ENCODE results near the gene DCC. TPM values are rescaled to one million over a fixed set of nuclear protein-coding genes. Genes with fewer than 3 reads are reported as not detected.

Gene DCC
- total and polyA plus RNA-seq, 9 donors = under 0.01 to 0.77 (median 0.30) TPM; not detected in 3

DNA sequence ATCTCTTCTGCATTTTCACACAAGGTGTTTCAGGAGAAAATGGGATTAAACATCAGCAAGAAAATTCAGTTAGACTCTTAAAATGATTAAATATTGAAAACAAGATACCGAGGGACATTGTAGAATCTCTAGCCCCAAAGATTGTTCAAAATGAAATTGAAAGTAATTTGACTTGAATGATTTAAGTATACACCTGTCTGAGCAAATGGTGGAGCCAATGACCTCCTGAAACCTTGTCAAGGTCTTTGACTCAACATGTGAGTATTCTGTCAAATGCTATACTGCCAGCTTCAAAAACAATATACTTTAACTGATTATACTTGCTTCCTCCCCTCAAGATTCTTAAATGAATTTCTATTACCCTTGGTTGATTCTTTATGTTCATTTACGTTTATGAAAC is 411.0 kb downstream of the DCC start:
- no peaks in the 10 kb centered on the region for H3K36me3 ChIP-seq
- DNase-seq = no peak
- no peaks in the 10 kb centered on the region for H3K27me3 ChIP-seq
- intact Hi-C loops (cut with DNase I) = no loop called here
- no peaks in the 10 kb centered on the region for H3K4me1 ChIP-seq (ENCODE audit: insufficient read depth)
- TF ChIP-seq EP300 (IDR thresholded peaks at IDR 0.05) (no peak), POLR2A (IDR thresholded peaks at IDR 0.05) (no peak)
- TF ChIP-seq, protein P1, sequence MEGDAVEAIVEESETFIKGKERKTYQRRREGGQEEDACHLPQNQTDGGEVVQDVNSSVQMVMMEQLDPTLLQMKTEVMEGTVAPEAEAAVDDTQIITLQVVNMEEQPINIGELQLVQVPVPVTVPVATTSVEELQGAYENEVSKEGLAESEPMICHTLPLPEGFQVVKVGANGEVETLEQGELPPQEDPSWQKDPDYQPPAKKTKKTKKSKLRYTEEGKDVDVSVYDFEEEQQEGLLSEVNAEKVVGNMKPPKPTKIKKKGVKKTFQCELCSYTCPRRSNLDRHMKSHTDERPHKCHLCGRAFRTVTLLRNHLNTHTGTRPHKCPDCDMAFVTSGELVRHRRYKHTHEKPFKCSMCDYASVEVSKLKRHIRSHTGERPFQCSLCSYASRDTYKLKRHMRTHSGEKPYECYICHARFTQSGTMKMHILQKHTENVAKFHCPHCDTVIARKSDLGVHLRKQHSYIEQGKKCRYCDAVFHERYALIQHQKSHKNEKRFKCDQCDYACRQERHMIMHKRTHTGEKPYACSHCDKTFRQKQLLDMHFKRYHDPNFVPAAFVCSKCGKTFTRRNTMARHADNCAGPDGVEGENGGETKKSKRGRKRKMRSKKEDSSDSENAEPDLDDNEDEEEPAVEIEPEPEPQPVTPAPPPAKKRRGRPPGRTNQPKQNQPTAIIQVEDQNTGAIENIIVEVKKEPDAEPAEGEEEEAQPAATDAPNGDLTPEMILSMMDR (IDR thresholded peaks at IDR 0.05) = no peak
- H3K9me3 ChIP-seq = no peaks in the 10 kb centered on the region
- H3K4me3 ChIP-seq = no peak overlapping the region
- 66 to 74% (median 72%) methylated on average over 2 of the region's 2 CpGs for WGBS, 3 donors
- H3K27ac ChIP-seq = no peak overlapping the region

DNA sequence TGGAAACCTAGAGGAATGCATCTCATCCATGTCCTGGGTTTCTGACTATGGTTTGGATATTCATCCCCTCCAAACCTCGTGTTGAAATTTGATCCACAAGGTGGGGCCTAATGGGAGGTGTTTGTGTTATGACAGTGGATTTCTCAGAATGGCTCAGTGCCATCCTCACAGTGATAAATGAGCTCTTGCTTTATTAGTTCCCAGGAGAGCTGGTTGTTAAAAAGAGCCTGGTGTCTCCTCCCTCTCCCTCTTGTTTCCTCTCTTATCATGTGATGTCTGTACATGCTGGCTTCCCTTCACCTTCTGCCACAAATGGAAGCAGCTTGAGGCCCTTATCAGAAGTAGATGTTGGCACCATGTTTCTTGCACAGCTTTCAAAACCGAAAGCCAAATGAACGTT is 424.3 kb downstream of the DCC start:
- intact Hi-C loops (cut with DNase I) = no loop called here
- 7 to 18% (median 11%) methylated on average over 3 of the region's 3 CpGs for WGBS, 3 donors
- TF ChIP-seq, protein P1 (IDR thresholded peaks at IDR 0.05) = no peak
- no peak for TF ChIP-seq POLR2A (IDR thresholded peaks at IDR 0.05)

DNA sequence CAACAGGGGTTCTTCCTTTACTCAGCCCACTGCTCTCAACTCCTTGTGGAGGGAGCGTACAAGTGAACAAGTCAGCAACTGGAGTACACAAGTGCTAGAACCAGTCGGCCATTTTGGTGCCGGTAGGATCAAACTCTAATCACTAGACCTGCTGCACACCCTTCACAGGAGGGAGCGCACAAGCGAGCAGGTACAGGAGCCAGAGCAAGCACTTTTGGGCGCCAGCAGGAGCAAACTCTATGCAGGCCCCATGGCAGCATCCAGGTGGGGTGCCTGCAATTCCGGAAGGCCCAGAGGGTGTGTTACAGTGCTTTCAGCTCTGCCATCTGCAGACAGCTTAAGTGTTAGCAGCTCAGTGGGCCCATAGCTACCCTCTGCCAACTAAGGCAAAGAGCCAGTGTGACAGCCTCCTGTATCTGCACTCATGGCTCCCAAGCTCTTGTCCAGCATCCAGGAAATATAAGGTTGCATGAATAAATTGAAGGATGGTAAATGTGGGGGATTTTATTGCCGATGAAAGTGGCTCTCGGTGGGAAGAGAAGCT is 426.1 kb downstream of the DCC start:
- H3K4me3 ChIP-seq = no peak overlapping the region
- WGBS, 3 donors = 75 to 85% (median 83%) methylated on average over 9 of the region's 9 CpGs
- no peaks in the 10 kb centered on the region for H3K9me3 ChIP-seq
- no peaks in the 10 kb centered on the region for H3K36me3 ChIP-seq
- intact Hi-C loops (cut with DNase I) = no loop called here
- no peak for DNase-seq
- H3K4me1 ChIP-seq (ENCODE audit: insufficient read depth) = no peaks in the 10 kb centered on the region
- no peak overlapping the region for H3K27ac ChIP-seq
- TF ChIP-seq EP300 (IDR thresholded peaks at IDR 0.05) (no peak), POLR2A (IDR thresholded peaks at IDR 0.05) (no peak)
- TF ChIP-seq, protein P1 (IDR thresholded peaks at IDR 0.05) = no peak
- no peaks in the 10 kb centered on the region for H3K27me3 ChIP-seq

More for the DNA sequence above, 424.3 kb downstream of the DCC start:
- Histone ChIP-seq H3K27ac (no peak overlapping the region), H3K4me1 (ENCODE audit: insufficient read depth) (no peaks in the 10 kb centered on the region), H3K4me3 (no peak overlapping the region), H3K27me3 (no peaks in the 10 kb centered on the region), H3K36me3 (no peaks in the 10 kb centered on the region), H3K9me3 (no peaks in the 10 kb centered on the region)
- DNase-seq = no peak

DNA sequence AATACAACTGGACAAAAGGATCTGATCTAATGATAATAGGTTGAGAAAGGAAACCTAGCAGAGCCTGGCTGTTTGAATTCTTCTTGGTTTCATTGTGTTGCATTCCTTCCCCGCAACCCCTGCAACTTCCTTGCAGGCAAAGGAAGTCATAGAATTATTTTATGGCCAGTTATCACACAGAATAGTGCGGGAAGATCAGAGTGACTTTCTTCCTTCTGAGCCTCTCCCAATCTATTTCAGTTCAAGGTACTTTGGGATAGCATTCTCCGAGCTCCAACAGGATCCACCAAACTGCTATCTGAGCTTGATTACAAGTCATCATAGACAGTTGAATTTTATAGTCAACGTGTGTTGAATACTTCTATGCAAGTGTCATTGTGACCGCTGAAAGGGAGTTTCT is 441.1 kb downstream of the DCC start:
- no peaks in the 10 kb centered on the region for H3K27me3 ChIP-seq
- H3K36me3 ChIP-seq = no peaks in the 10 kb centered on the region
- intact Hi-C loops (cut with DNase I) = loop anchor here in 1 of 4 donors (5.0 kb wide), 1 partner anchor 684 kb away; no protein-coding TSS in a partner anchor
- no peak for DNase-seq
- 64 to 82% (median 74%) methylated on average over 5 of the region's 5 CpGs for WGBS, 3 donors
- no peak overlapping the region for H3K4me3 ChIP-seq
- H3K27ac ChIP-seq = no peak overlapping the region
- H3K9me3 ChIP-seq = no peaks in the 10 kb centered on the region
- TF ChIP-seq POLR2A (IDR thresholded peaks at IDR 0.05) (no peak), EP300 (IDR thresholded peaks at IDR 0.05) (no peak)
- TF ChIP-seq, protein P1 (IDR thresholded peaks at IDR 0.05) = no peak
- H3K4me1 ChIP-seq (ENCODE audit: insufficient read depth) = no peaks in the 10 kb centered on the region
